GM12878 (cell line): ENCODE data around the gene THAP4. TPM values are rescaled to one million over a fixed set of nuclear protein-coding genes. Genes with fewer than 3 reads are reported as not detected.

Experiments used
- ATF3 ChIP-seq: IDR thresholded peaks from 2 replicates; pipeline ENCODE4 v1.6.1; 2011; ENCODE audit warnings: low read depth, mild to moderate bottlenecking, low read length, moderate library complexity, borderline replicate concordance; ENCODE audit errors: extremely low read depth
- BACH1 ChIP-seq: fragments of 450-650 bp; IDR thresholded peaks from 2 replicates; pipeline ENCODE4 v1.6.1; 2017; ENCODE audit warnings: mild to moderate bottlenecking, borderline replicate concordance
- BCLAF1 ChIP-seq: fragments of 450-650 bp; IDR thresholded peaks from 2 replicates; pipeline ENCODE4 v1.6.1; 2017; ENCODE audit warnings: antibody characterized with exemption, mild to moderate bottlenecking, moderate library complexity
- BHLHE40 ChIP-seq, 2 experiments: fragments of 450-650 bp in 1 of 2; IDR thresholded peaks; 2 replicates each; pipeline ENCODE4 v1.6.1; 2011 to 2017; ENCODE audit warnings: low read depth in 2 of 2, borderline replicate concordance in 1 of 2, improper control_type of control experiment in 1 of 2, low read length in 1 of 2, mild to moderate bottlenecking in 1 of 2
- EED ChIP-seq: sonication (generic); IDR thresholded peaks from 2 replicates; pipeline ENCODE4 v1.6.1; 2016; ENCODE audit warnings: antibody characterized with exemption, low read depth
- EP300 ChIP-seq, 2 experiments: fragments of 150-350 bp in 1 of 2; IDR thresholded peaks; 2 replicates each; pipeline ENCODE4 v1.6.1; 2011 to 2012; ENCODE audit warnings: low read depth in 2 of 2, low read length in 2 of 2, borderline replicate concordance in 1 of 2, improper control_type of control experiment in 1 of 2, inconsistent platforms in 1 of 2; ENCODE audit not compliant: control insufficient read depth in 1 of 2
- FOS ChIP-seq: IDR thresholded peaks from 3 replicates; pipeline ENCODE4 v1.6.1; 2011; ENCODE audit warnings: borderline replicate concordance; ENCODE audit not compliant: insufficient read length; ENCODE audit errors: extremely low read depth
- FOXK2 ChIP-seq: fragments of 450-650 bp; IDR thresholded peaks from 2 replicates; pipeline ENCODE4 v1.6.1; 2017; ENCODE audit warnings: mild to moderate bottlenecking, moderate library complexity
- HSF1 ChIP-seq: fragments of 150-350 bp; IDR thresholded peaks from 2 replicates; pipeline ENCODE4 v1.6.1; 2014; ENCODE audit warnings: mild to moderate bottlenecking, low read depth, low read length
- IRF3 ChIP-seq: fragments of 450-650 bp; IDR thresholded peaks from 2 replicates; pipeline ENCODE4 v1.6.1; 2014; ENCODE audit warnings: mild to moderate bottlenecking
- IRF4 ChIP-seq: IDR thresholded peaks from 2 replicates; pipeline ENCODE4 v1.6.1; 2011; ENCODE audit warnings: low read depth, low read length
- MEF2A ChIP-seq: IDR thresholded peaks from 2 replicates; pipeline ENCODE4 v1.6.1; 2011; ENCODE audit warnings: low read depth, mild to moderate bottlenecking, low read length, moderate library complexity; ENCODE audit not compliant: insufficient read depth
- MTA2 ChIP-seq: fragments of 450-650 bp; IDR thresholded peaks from 2 replicates; pipeline ENCODE4 v1.6.1; 2016; ENCODE audit warnings: low read depth, mild to moderate bottlenecking, moderate library complexity
- NR2C1 ChIP-seq: fragments of 450-650 bp; IDR thresholded peaks from 2 replicates; pipeline ENCODE4 v1.6.1; 2017; ENCODE audit warnings: antibody characterized with exemption, mild to moderate bottlenecking, moderate library complexity
- POLR2AphosphoS5 ChIP-seq: IDR thresholded peaks from 2 replicates; pipeline ENCODE4 v1.6.1; 2011; ENCODE audit warnings: mild to moderate bottlenecking, low read length, inconsistent platforms
- RAD51 ChIP-seq: fragments of 450-650 bp; IDR thresholded peaks from 2 replicates; pipeline ENCODE4 v1.6.1; 2016; ENCODE audit warnings: moderate library complexity, mild to moderate bottlenecking, inconsistent platforms
- RCOR1 ChIP-seq: conservative IDR thresholded peaks from 2 replicates; pipeline ENCODE4 v1.6.1; 2012; ENCODE audit warnings: low read depth, low read length, improper control_type of control experiment
- SRF ChIP-seq, 2 experiments: IDR thresholded peaks; 2 replicates each; pipeline ENCODE4 v1.6.1; 2011; ENCODE audit warnings: low read depth in 2 of 2, low read length in 2 of 2, mild to moderate bottlenecking in 1 of 2, moderate library complexity in 1 of 2
- SUPT20H ChIP-seq: IDR thresholded peaks from 2 replicates; pipeline ENCODE4 v1.6.1; 2011; ENCODE audit warnings: low read depth, mild to moderate bottlenecking, low read length, moderate library complexity, borderline replicate concordance; ENCODE audit not compliant: control insufficient read depth
- SUZ12 ChIP-seq: fragments of 200-600 bp; sonication (generic); IDR thresholded peaks from one replicate; pipeline ENCODE4 v1.6.1; 2018; ENCODE audit warnings: antibody characterized with exemption, mild to moderate bottlenecking; ENCODE audit not compliant: unreplicated experiment
- USF1 ChIP-seq: IDR thresholded peaks from 2 replicates; pipeline ENCODE4 v1.6.1; 2011; ENCODE audit warnings: borderline replicate concordance, low read depth, mild to moderate bottlenecking, moderate library complexity, mixed read lengths, low read length; ENCODE audit not compliant: insufficient read depth; ENCODE audit errors: extremely low read length
- ZNF384 ChIP-seq: IDR thresholded peaks from 2 replicates; pipeline ENCODE4 v1.6.1; 2012; ENCODE audit warnings: low read depth, mild to moderate bottlenecking, low read length, improper control_type of control experiment, borderline replicate concordance
- polyA plus RNA-seq, 11 experiments: library from polyadenylated mRNA; depleted of rRNA in 4 of 11; unstranded in 6 of 11; stranded (reverse) in 5 of 11; fragments of >200 nt; fragmentation: Nextera tagmentation in 4 of 11; fragmentation: Illumina TruSeq in 1 of 11; extraction: Ambion mirVana in 4 of 11; extraction: Trizol in 1 of 11; gene quantifications; 1 replicate in 1 of 11; 2 replicates in 10 of 11; pipeline versions ENCODE4 v1.2.1 to v1.2.3, GENCODE V29; 2011 to 2016; ENCODE audit warnings: inconsistent platforms in 2 of 11, missing spikeins in 2 of 11, low read depth in 1 of 11
- total RNA-seq, 4 experiments: library from RNA; depleted of rRNA in 3 of 4; stranded (reverse); fragments of >200 nt in 3 of 4; fragmentation: Illumina TruSeq in 1 of 4; extraction: Trizol in 1 of 4; gene quantifications; 2 replicates each; pipeline versions ENCODE4 v1.2.1 to v1.2.3, GENCODE V29; 2013 to 2021

Gene THAP4
- total and polyA plus RNA-seq, 10 of the 15 experiments (the other 5 are each of a cell fraction or from before 2014, with no cell fraction given), result 12.9 to 67.7 (median 44.5) TPM

- TF ChIP-seq NR2C1 (peak; percentile 47), BCLAF1 (no peak), HSF1 (no peak), RAD51 (no peak), FOXK2 (no peak), RCOR1 (no peak), FOS (no peak), BACH1 (peak; percentile 66), ATF3 (no peak), EED (no peak), SRF (IDR thresholded peaks at IDR 0.05; ENCODE audit: low read depth in 2 of 2, low read length in 2 of 2) (0 out of 4 replicates have a peak, but pooled peaks of 1 of the 2 experiments have one; percentile 62), EP300 (IDR thresholded peaks at IDR 0.05; ENCODE audit: borderline replicate concordance in 1 of 2, control insufficient read depth in 1 of 2, low read depth in 2 of 2, low read length in 2 of 2) (no peak), ZNF384 (no peak), SUZ12 (no peak), MTA2 (no peak), SUPT20H (no peak), IRF4 (no peak), BHLHE40 (IDR thresholded peaks at IDR 0.05; ENCODE audit: borderline replicate concordance in 1 of 2, low read depth in 2 of 2, low read length in 1 of 2) (peak; percentile 43 to 78; a peak in 2 of 4 replicates), USF1 (no peak), IRF3 (0 out of 2 replicates have a peak, but pooled peaks have one; percentile 26), POLR2AphosphoS5 (no peak), MEF2A (no peak)
Measured at GRCh38 chr2:241609859-241610793, 26.8 kb downstream of the THAP4 start (continued).
